Astrocyte (in vitro differentiated cells and primary cell): Measurements from ENCODE around the gene VPS25.

Experiments
- CTCF ChIP-seq: IDR thresholded peaks from 2 replicates; pipeline ENCODE4 v1.5.1; 2011; ENCODE audit warnings: low read depth, mild to moderate bottlenecking, inconsistent platforms, low read length, moderate library complexity; ENCODE audit not compliant: insufficient read depth
- EZH2 ChIP-seq: IDR thresholded peaks from 2 replicates; pipeline ENCODE4 v1.6.1; 2012; ENCODE audit warnings: mild to moderate bottlenecking, low read length, inconsistent platforms; ENCODE audit not compliant: insufficient read depth

GRCh38 chr17:42743595-42744282 lies 29.5 kb upstream of the VPS25 start:
- TF ChIP-seq CTCF (peak; percentile 44), EZH2 (no peak)
